A549 (cell line): ENCODE results near the gene CD209. TPM values are rescaled to one million over a fixed set of nuclear protein-coding genes. Genes with fewer than 3 reads are reported as not detected.

ENCODE experiments used
- ATAC-seq, 2 experiments: fragments of 200-7000 bp in 1 of 2; fragments of >200 bp in 1 of 2; cut with Nextera tagmentation in 1 of 2; cut with Tn5 transposase in 1 of 2; 3 replicates each; pipeline versions ENCODE4 v1.8.0 to v1.9.1; 2018 to 2020; ENCODE audit warnings: mild to moderate bottlenecking in 1 of 2, moderate library complexity in 1 of 2
- CTCF ChIA-PET: fragments of 300-600 bp; sonication (Branson Sonifier 250); formaldehyde crosslinking; extraction: SDS; loops from one replicate; lab custom pipeline; 2021; ENCODE audit warnings: antibody characterized with exemption, inconsistent platforms; lab: Yijun Ruan, JAX
- POLR2A ChIA-PET: fragments of 350-600 bp; formaldehyde crosslinking; extraction: SDS; loops from one replicate; lab custom pipeline; 2021; ENCODE audit warnings: antibody characterized with exemption, inconsistent platforms; lab: Yijun Ruan, JAX
- DNase-seq, 2 experiments: peaks; one replicate each; pipeline versions ENCODE4 v3.0.0 to v3.0.0-alpha.2; 2011 to 2016; ENCODE audit warnings: low read depth in 1 of 2, low spot score in 1 of 2
- FAIRE-seq: peaks from 2 replicates; lab custom pipeline; 2011; peaks lifted over from hg19 to GRCh38; lab: Jason Lieb, UNC
- H3K27ac ChIP-seq, 2 experiments: fragments of >200 bp; sonication (Bioruptor Twin); formaldehyde crosslinking; 3 replicates each; pipeline ENCODE4 v1.5.1; 2016 to 2017
- H3K4me1 ChIP-seq: fragments of >200 bp; sonication (Bioruptor Twin); formaldehyde crosslinking; 3 replicates; pipeline ENCODE4 v1.6.1; 2016
- H3K4me2 ChIP-seq: fragments of >200 bp; sonication (Bioruptor Twin); formaldehyde crosslinking; 3 replicates; pipeline ENCODE4 v1.6.1; 2016
- H3K4me3 ChIP-seq: fragments of >200 bp; sonication (Bioruptor Twin); formaldehyde crosslinking; 3 replicates; pipeline ENCODE4 v1.5.1; 2016
- H3K9me3 ChIP-seq: fragments of >200 bp; sonication (Bioruptor Twin); formaldehyde crosslinking; 3 replicates; pipeline ENCODE4 v1.6.1; 2016
- ATOH8 ChIP-seq: fragments of 250-450 bp; sonication (Bioruptor Pico); IDR thresholded peaks from 2 replicates; pipeline ENCODE4 v1.5.0; 2020; ENCODE audit warnings: low read depth, mild to moderate bottlenecking, moderate library complexity
- BCL3 ChIP-seq: fragments of >200 bp; sonication (Bioruptor Twin); formaldehyde crosslinking; IDR thresholded peaks from 3 replicates; pipeline ENCODE4 v1.6.1; 2016
- CBX2 ChIP-seq: fragments of 200-600 bp; sonication (generic); IDR thresholded peaks from 2 replicates; pipeline ENCODE4 v1.6.1; 2016; ENCODE audit warnings: low read depth, mild to moderate bottlenecking, borderline replicate concordance
- CBX8 ChIP-seq: fragments of 200-600 bp; sonication (generic); IDR thresholded peaks from 2 replicates; pipeline ENCODE4 v1.6.1; 2016
- CEBPB ChIP-seq, 2 experiments: fragments of >200 bp in 1 of 2; sonication (Bioruptor Twin) in 1 of 2; formaldehyde crosslinking in 1 of 2; IDR thresholded peaks; 2 replicates each; pipeline ENCODE4 v1.6.1; 2012 to 2016
- CTCF ChIP-seq: fragments of >200 bp; sonication (Bioruptor Twin); formaldehyde crosslinking; IDR thresholded peaks from 3 replicates; pipeline ENCODE4 v1.5.1; 2016
- ELK1 ChIP-seq: fragments of 150-350 bp; IDR thresholded peaks from 2 replicates; pipeline ENCODE4 v1.6.1; 2014; ENCODE audit warnings: low read depth, mild to moderate bottlenecking, low read length
- EP300 ChIP-seq, 2 experiments: fragments of >200 bp; sonication (Bioruptor Twin); formaldehyde crosslinking; IDR thresholded peaks; 2 replicates in 1 of 2; 3 replicates in 1 of 2; pipeline ENCODE4 v1.6.1; 2016 to 2017
- ESRRA ChIP-seq: fragments of 150-350 bp; IDR thresholded peaks from 2 replicates; pipeline ENCODE4 v1.6.1; 2014; ENCODE audit warnings: mild to moderate bottlenecking, low read length, borderline replicate concordance
- GATA3 ChIP-seq: IDR thresholded peaks from 2 replicates; pipeline ENCODE4 v1.6.1; 2012; ENCODE audit warnings: borderline replicate concordance
- HMGXB4 ChIP-seq: fragments of 250-450 bp; sonication (Bioruptor Pico); IDR thresholded peaks from 2 replicates; pipeline ENCODE4 v1.5.0; 2021; ENCODE audit warnings: mild to moderate bottlenecking, moderate library complexity, borderline replicate concordance
- JUN ChIP-seq, 2 experiments: fragments of >200 bp; sonication (Bioruptor Twin); formaldehyde crosslinking; IDR thresholded peaks; 2 replicates in 1 of 2; 3 replicates in 1 of 2; pipeline ENCODE4 v1.6.1; 2016 to 2017
- KDM1A ChIP-seq: fragments of 200-600 bp; sonication (generic); IDR thresholded peaks from 2 replicates; pipeline ENCODE4 v1.6.1; 2016; ENCODE audit warnings: low read depth, mild to moderate bottlenecking
- KDM5A ChIP-seq: fragments of 200-600 bp; sonication (generic); IDR thresholded peaks from 2 replicates; pipeline ENCODE4 v1.6.1; 2016; ENCODE audit warnings: antibody characterized with exemption, mild to moderate bottlenecking
- MAX ChIP-seq: IDR thresholded peaks from 2 replicates; pipeline ENCODE4 v1.6.1; 2012
- MYC ChIP-seq: IDR thresholded peaks from 2 replicates; pipeline ENCODE4 v1.6.1; 2012; ENCODE audit warnings: mild to moderate bottlenecking, inconsistent platforms, low read length, improper control_type of control experiment, borderline replicate concordance
- NR3C1 ChIP-seq: fragments of >200 bp; sonication (Bioruptor Twin); formaldehyde crosslinking; IDR thresholded peaks from 3 replicates; pipeline ENCODE4 v1.6.1; 2017
- PBX3 ChIP-seq: IDR thresholded peaks from 2 replicates; pipeline ENCODE4 v1.6.1; 2012
- PHF8 ChIP-seq: fragments of 200-600 bp; sonication (generic); IDR thresholded peaks from 2 replicates; pipeline ENCODE4 v1.6.1; 2016; ENCODE audit warnings: low read depth, mild to moderate bottlenecking, antibody characterized with exemption, moderate library complexity, borderline replicate concordance
- POLR2A ChIP-seq: IDR thresholded peaks from 2 replicates; pipeline ENCODE4 v1.6.1; 2012; ENCODE audit warnings: mild to moderate bottlenecking, low read length
- RCOR1 ChIP-seq: fragments of 150-350 bp; IDR thresholded peaks from 2 replicates; pipeline ENCODE4 v1.6.1; 2014; ENCODE audit warnings: antibody characterized with exemption, low read length, low read depth
- SREBF2 ChIP-seq: fragments of 450-650 bp; IDR thresholded peaks from 2 replicates; pipeline ENCODE4 v1.6.1; 2014; ENCODE audit warnings: mild to moderate bottlenecking, moderate library complexity
- USF2 ChIP-seq: fragments of 450-650 bp; IDR thresholded peaks from 2 replicates; pipeline ENCODE4 v1.6.1; 2014; ENCODE audit warnings: antibody characterized with exemption
- ZFP36 ChIP-seq: fragments of 450-650 bp; IDR thresholded peaks from 2 replicates; pipeline ENCODE4 v1.6.1; 2014; ENCODE audit warnings: borderline replicate concordance; ENCODE audit not compliant: partially characterized antibody
- ZNF302 ChIP-seq: fragments of 250-450 bp; sonication (Bioruptor Pico); IDR thresholded peaks from 2 replicates; pipeline ENCODE4 v1.9.0; 2021; ENCODE audit warnings: inconsistent platforms, mild to moderate bottlenecking, moderate library complexity
- WGBS: methylation state at CpG from one replicate; pipeline ENCODE4 v1.1.6; 2017; ENCODE audit errors: missing lambda C conversion rate; 5-methylcytosine and 5-hydroxymethylcytosine counted together
- polyA plus RNA-seq, 4 experiments: library from polyadenylated mRNA; depleted of rRNA in 3 of 4; stranded (reverse); fragments of >200 nt; fragmentation: RNase III in 1 of 4; extraction: RNeasy Plus Mini Kit Qiagen cat#74134 plus additional on column Dnase treatment in 1 of 4; gene quantifications; 2 replicates in 3 of 4; 3 replicates in 1 of 4; pipeline ENCODE4 v1.2.3, GENCODE V29; 2011 to 2017

The CD209 gene
- polyA plus RNA-seq, 2 of the 4 experiments (the other 2 are of a cell fraction): not detected

- Histone ChIP-seq H3K4me2 (no peak overlapping the region), H3K27ac (no peak overlapping the region)
- no peak for DNase-seq
- TF ChIP-seq CBX8 (no peak), ZFP36 (no peak), PBX3 (no peak), CEBPB (IDR thresholded peaks at IDR 0.05) (no peak), KDM5A (no peak), NR3C1 (no peak), ELK1 (no peak), HMGXB4 (CRISPR knock-in tag) (no peak), USF2 (no peak), EP300 (IDR thresholded peaks at IDR 0.05) (no peak), POLR2A (no peak), RCOR1 (no peak), BCL3 (no peak), MAX (no peak), ZNF302 (CRISPR knock-in tag) (no peak), ESRRA (no peak), KDM1A (no peak), CTCF (no peak)
- TF ChIP-seq, all 56 proteins: peak for 0
- 11% methylated on average over 2 of the region's 2 CpGs for WGBS
- Histone ChIP-seq H3K4me1 (no peaks in the 10 kb centered on the region), H3K9me3 (no peaks in the 10 kb centered on the region; the same call in 2 of the 3 replicates), H3K4me3 (no peak overlapping the region)
- FAIRE-seq: no peak
- CTCF ChIA-PET: interaction anchor here (1.9 kb wide), 1 partner anchor 31 kb away, joined by 8 read pairs; no protein-coding TSS in a partner anchor
- ATAC-seq: no peak
- POLR2A ChIA-PET: no interaction called here
Measured at GRCh38 chr19:7769171-7769570, 21.8 kb upstream of the CD209 start.

- DNase-seq (no peak), ATAC-seq (no peak), FAIRE-seq (no peak)
- no peaks in the 10 kb centered on the region for H3K4me1 ChIP-seq
- 11% methylated on average over 3 of the region's 4 CpGs for WGBS
- no peak overlapping the region for H3K4me3 ChIP-seq
- no peak overlapping the region for H3K27ac ChIP-seq
- ChIA-PET CTCF (interaction anchor here (1.5 kb wide), 1 partner anchor 8 kb away, joined by 3 read pairs; no protein-coding TSS in a partner anchor), POLR2A (no interaction called here)
- TF ChIP-seq SREBF2: no peak
- no peak for TF ChIP-seq GATA3
- no peak for TF ChIP-seq ZNF302 (CRISPR knock-in tag)
- no peak for TF ChIP-seq CBX2
- TF ChIP-seq MYC: no peak
- no peak for TF ChIP-seq CBX8
- TF ChIP-seq RCOR1: no peak
- no peak for TF ChIP-seq EP300 (IDR thresholded peaks at IDR 0.05)
- no peak for TF ChIP-seq JUN (IDR thresholded peaks at IDR 0.05)
- no peak for TF ChIP-seq PHF8
- TF ChIP-seq ATOH8 (CRISPR knock-in tag): no peak
- TF ChIP-seq USF2: no peak
- no peak overlapping the region for H3K4me2 ChIP-seq
- H3K9me3 ChIP-seq: no peaks in the 10 kb centered on the region; the same call in 2 of the 3 replicates
Measured at GRCh38 chr19:7767487-7767886, 20.2 kb upstream of the CD209 start.
